ENCODE data around the gene SLC16A2. TPM values are rescaled to one million over a fixed set of nuclear protein-coding genes. Genes with fewer than 3 reads are reported as not detected.
"Not testable (repeated sequence)": the region's sequence is repeated elsewhere in the genome, so short reads cannot be mapped to it uniquely, and the experiment has no call there.

Gene SLC16A2
- total RNA-seq, 1 donor from 2014 or later: 14.8 TPM

GRCh38 chrX:74514384-74514783, 93.1 kb downstream of the SLC16A2 start:
- Mint-ChIP-seq H3K36me3 (peaks cover 5% of the 10 kb centered on the region), H3K4me1 (no peaks in the 10 kb centered on the region), H3K4me3 (no peak overlapping the region), H3K27me3 (ENCODE audit: low read depth) (no peaks in the 10 kb centered on the region), H3K9me3 (peaks cover 51% of the 10 kb centered on the region), H3K27ac (no peak overlapping the region)
- TF ChIP-seq CTCF (IDR thresholded peaks at IDR 0.05; ENCODE audit: unreplicated experiment): no peak
- DNase-seq (ENCODE audit: low spot score in 2 of 2, unreplicated experiment in 2 of 2): no peak

- no peaks in the 10 kb centered on the region for H3K27me3 Mint-ChIP-seq (ENCODE audit: low read depth)
- peaks cover 4% of the 10 kb centered on the region for H3K4me1 Mint-ChIP-seq
- H3K4me3 Mint-ChIP-seq: no peak overlapping the region
- H3K27ac Mint-ChIP-seq: no peak overlapping the region
- peaks cover 55% of the 10 kb centered on the region for H3K9me3 Mint-ChIP-seq
- DNase-seq (ENCODE audit: low spot score in 2 of 2, unreplicated experiment in 2 of 2): no peak
- H3K36me3 Mint-ChIP-seq: peaks cover 5% of the 10 kb centered on the region
- no peak for TF ChIP-seq CTCF (IDR thresholded peaks at IDR 0.05; ENCODE audit: unreplicated experiment)
These were observed 94.1 kb downstream of the SLC16A2 start for GRCh38 chrX:74515356-74515755.

GRCh38 chrX:74516013-74516412, 94.7 kb downstream of the SLC16A2 start:
- H3K4me1 Mint-ChIP-seq; H3K27me3 Mint-ChIP-seq (ENCODE audit: low read depth); H3K4me3 Mint-ChIP-seq; H3K36me3 Mint-ChIP-seq; H3K27ac Mint-ChIP-seq; DNase-seq (ENCODE audit: low spot score in 2 of 2, unreplicated experiment in 2 of 2): not testable (repeated sequence)
- peaks cover 52% of the 10 kb centered on the region for H3K9me3 Mint-ChIP-seq

- DNase-seq (ENCODE audit: low spot score in 2 of 2, unreplicated experiment in 2 of 2): no peak
- TF ChIP-seq CTCF (IDR thresholded peaks at IDR 0.05; ENCODE audit: unreplicated experiment): no peak
- peaks cover 5% of the 10 kb centered on the region for H3K36me3 Mint-ChIP-seq
- peak overlapping the region; percentile 47 for H3K27ac Mint-ChIP-seq
- H3K4me3 Mint-ChIP-seq: no peak overlapping the region
- H3K4me1 Mint-ChIP-seq: peaks cover 4% of the 10 kb centered on the region
- no peaks in the 10 kb centered on the region for H3K27me3 Mint-ChIP-seq (ENCODE audit: low read depth)
- H3K9me3 Mint-ChIP-seq: peaks cover 42% of the 10 kb centered on the region
These were observed 98.6 kb downstream of the SLC16A2 start for GRCh38 chrX:74519870-74520269.

- Mint-ChIP-seq H3K9me3 (peaks cover 38% of the 10 kb centered on the region), H3K36me3 (peaks cover 5% of the 10 kb centered on the region), H3K4me1 (peaks cover 4% of the 10 kb centered on the region), H3K27me3 (ENCODE audit: low read depth) (no peaks in the 10 kb centered on the region), H3K27ac (no peak overlapping the region), H3K4me3 (no peak overlapping the region)
- DNase-seq (ENCODE audit: low spot score in 2 of 2, unreplicated experiment in 2 of 2): no peak
- no peak for TF ChIP-seq CTCF (IDR thresholded peaks at IDR 0.05; ENCODE audit: unreplicated experiment)
These were observed 99.0 kb downstream of the SLC16A2 start for GRCh38 chrX:74520291-74520690.

- H3K27me3 Mint-ChIP-seq (ENCODE audit: low read depth): no peaks in the 10 kb centered on the region
- peaks cover 4% of the 10 kb centered on the region for H3K4me1 Mint-ChIP-seq
- TF ChIP-seq CTCF (IDR thresholded peaks at IDR 0.05; ENCODE audit: unreplicated experiment): no peak
- no peak overlapping the region for H3K4me3 Mint-ChIP-seq
- no peak for DNase-seq (ENCODE audit: low spot score in 2 of 2, unreplicated experiment in 2 of 2)
- H3K27ac Mint-ChIP-seq: no peak overlapping the region
- H3K36me3 Mint-ChIP-seq: peaks cover 5% of the 10 kb centered on the region
- peaks cover 33% of the 10 kb centered on the region for H3K9me3 Mint-ChIP-seq
These were observed 99.6 kb downstream of the SLC16A2 start for GRCh38 chrX:74520896-74521295.

Data from mesothelial cell of epicardium (in vitro differentiated cells).